Measurements from ENCODE around the gene NKPD1.

The NKPD1 gene

DNA sequence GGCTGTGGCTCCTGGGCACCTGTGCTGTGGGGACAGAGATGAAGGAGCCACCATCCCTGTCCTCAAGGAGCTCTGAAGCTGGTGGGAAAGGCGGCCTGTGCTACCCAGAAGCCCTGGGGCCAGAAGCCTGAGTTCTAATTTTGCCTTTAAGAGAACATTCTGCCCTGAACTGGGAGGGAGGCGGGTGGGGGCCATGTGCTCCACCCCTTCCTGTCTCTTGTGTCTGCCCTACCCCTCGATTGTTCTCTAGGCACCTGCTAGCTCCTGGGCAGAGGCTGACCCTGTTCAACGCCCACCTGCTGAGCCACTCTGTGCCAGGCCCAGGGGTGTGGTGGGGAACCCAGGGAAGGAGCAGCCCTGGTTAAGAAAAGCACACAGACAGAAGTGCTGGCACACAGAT, 11.4 kb upstream of the NKPD1 start:
- no peak for DNase-seq

GRCh38 chr19:45171211-45171623, 10.4 kb upstream of the NKPD1 start:
- no peak for DNase-seq

- DNase-seq: no peak
Observed at GRCh38 chr19:45170146-45171106, 9.6 kb upstream of the NKPD1 start.

DNA sequence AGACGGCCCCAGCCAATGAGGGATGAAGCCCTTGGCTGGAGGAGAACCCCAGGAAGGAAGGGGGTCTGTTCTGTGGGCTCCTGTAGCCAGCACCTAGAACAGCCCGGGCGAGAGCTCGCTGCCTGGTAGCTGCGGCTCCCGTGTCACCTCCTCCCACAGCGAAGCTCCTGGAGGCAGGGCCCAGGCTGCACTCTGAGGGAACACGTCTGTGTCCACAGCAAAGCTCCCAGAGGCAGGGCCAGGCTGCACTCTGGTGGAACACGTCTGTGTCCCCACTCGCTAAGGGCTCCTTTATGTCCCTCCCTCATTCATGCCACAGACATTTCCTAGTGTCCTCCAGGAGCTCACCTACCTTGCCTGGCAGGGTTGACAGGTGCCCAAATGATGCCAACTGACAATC, 8.8 kb upstream of the NKPD1 start:
- no peak for DNase-seq

DNA sequence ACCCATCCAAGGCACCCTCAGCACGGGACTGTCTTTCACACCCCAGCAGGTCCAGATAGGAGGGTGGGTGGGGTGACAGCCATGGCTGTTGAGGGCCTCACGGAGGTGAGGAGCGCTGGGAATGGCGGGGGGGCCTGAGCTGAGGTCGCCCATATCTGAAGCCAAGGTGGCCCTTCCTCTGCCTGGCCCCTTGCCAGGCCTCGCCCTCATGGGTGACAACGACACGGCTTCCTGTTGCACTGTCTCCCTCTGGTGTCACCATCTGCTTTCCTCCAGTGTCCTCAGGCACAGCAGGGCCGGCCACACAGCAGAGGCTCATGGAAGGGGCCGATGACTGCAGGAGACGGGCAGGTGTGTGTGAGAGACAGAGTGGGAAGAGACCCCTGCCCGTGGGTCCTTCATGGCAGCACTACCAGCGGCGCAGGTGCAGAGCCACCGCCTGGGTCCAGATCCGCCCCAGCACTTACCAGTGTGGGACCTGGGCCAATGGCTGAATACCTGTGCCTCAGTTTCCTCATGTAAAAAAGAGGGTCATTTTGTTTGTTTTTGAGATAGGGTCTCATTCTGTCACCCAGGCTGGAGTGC, 8.1 kb upstream of the NKPD1 start:
- DNase-seq: no peak

DNA sequence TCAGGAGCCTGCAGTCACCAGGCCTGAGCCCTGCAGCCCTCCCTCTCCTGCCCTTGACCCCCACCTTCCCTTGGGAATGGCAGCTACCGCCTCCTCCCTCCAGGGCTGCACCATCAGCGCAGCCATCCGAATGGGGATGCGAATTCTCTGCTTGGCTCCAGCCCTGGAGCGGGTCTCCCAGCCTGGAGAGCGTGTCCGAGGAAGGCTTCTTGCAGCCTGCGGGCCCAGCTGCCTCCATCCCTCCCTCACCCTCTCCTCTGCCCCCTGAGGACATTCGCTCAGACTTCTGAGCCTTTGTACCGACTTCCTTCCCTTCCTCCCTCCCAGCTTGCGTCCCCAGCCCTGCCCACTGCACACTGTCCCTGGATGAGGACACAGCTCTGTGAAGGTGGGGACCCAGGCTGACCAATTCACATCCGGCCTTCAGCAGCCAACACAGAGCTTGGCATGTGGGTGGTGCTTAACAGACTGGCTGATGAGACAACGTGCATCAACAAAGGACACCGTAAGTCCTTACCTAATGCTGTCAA, 6.0 kb upstream of the NKPD1 start:
- no peak for DNase-seq

GRCh38 chr19:45164577-45165335, 4.0 kb upstream of the NKPD1 start:
- peak; percentile 17 for DNase-seq

GRCh38 chr19:45163751-45164460, 3.1 kb upstream of the NKPD1 start:
- DNase-seq: no peak

DNA sequence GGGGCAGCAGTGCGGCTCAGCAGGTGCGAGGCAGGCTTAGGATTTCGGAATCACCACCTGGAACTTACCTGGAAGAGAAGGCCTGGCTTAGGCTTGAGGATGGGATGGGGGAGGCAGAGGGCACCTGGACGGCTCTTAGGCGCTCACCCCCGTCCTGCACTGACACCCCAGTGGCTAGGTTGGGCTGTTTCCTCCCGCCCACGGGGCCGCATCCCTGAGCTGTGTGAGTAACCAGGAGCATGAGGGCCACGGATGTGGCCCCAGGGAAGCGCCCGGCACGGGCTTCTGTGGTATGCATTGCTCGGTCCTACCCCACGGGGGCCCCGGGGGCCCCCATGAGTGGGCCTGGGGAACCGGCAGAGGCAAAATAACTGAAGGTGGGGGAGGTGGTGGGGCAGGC, 2.4 kb upstream of the NKPD1 start:
- no peak for DNase-seq

DNA sequence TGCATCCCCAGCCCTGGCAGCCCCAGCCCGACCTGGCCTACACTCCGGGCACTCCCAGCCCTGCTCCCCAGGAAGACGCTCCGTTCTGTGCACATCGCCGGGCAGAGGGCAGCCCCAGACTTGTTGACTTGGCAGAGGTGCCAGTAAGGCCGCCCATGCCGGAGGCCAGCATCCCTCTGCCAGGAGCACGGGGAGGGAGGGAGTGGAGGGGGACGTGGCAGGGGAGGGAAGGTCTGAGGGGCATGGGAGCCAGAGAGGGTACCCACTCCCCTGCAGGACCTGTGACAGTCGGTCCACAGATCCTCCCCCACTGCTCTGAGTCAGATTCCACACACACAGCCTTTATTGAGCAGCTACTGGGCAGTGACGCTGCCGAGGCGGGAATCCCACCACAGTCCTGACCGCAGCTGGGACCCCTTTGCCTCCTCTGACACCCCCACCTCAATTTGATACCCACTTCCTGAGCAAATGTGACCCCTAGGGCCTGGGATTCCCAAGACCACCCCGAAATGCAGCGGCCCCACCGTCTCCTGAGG, 1.9 kb upstream of the NKPD1 start:
- no peak for DNase-seq

DNA sequence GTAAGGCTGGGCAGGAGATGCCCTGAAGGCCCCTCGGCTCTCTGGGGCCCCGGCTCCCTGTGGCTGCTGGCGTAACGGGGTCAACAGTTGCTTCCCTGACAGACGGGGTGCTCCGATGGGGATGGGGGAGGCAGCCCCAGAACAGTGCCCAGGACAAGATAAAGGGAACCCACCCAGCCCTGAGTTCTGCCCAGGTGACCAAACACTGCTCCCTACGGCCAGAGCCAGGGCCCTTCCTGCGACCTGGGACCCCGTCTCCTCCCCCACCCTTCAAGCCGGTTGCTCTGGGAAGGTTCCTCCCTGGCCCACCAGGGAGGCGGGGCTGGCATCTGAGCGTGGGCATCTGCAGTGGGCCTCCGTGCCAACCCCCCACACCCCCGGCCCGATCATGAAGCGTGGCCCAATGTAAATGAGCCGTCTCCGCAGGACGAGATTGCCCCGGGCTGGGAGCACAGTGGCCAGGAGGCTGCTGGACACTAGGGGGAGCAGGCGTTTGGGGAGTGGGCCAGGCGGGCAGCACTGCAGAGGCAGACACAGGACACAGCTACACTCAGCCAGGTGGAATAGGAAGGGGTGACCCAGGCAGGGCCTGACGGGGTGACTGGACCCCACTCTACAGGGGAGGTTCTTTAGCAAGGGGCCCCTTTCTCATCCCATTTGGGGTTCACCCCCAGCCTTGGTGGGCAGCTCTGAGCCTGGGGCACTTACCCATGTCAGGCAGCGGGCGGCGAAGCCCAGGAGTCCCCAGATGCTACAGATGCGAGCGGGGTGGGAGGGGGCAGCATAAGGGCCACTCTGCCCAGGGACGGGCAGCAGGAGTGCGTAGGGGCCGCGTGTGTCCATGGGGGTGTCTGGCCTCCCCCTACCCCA, 1.2 kb upstream of the NKPD1 start:
- DNase-seq: no peak

GRCh38 chr19:45159971-45160324, 834 bp downstream of the NKPD1 start:
- DNase-seq: no peak

DNA sequence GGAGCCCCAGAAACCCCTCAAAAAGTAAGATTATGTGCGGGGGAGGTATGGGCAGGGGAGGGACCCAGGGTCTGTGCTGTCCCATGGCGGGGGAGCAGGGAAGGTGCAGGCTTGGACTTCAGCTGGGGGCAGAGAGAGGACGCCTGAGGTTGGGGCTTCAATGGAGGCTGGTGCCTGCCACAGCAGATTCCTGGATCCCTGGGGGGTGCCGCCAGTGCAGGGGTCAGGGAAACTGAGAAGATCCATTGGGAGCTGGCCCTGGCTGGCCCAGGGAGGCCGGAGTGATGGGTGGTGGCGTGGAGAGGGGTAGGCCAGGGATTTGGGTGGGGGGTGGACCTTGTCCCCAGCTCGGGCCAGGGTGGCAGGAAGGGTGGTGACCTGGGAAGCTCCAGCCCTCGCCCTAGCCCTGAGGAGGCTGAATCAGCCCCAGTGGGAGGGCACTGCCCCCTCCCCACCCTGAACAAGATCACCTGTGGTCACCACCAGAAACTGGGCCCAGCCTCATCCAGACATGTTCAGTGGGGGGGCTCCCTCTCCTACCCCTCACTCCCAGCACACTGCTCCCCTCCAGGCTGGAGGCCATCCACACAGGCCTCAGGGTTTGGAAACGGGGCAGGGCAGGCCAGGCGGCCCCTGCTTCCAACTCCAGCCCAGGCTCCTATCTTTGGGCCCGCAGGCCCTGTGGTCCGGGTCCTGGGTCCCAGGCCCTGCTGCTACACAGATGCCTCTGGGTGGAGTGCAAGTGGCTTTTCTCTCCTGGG, 1.4 kb downstream of the NKPD1 start:
- no peak for DNase-seq

- no peak for DNase-seq
Observed at GRCh38 chr19:45158503-45159209, 2.1 kb downstream of the NKPD1 start.

GRCh38 chr19:45156751-45157150, 4.0 kb downstream of the NKPD1 start:
- DNase-seq: no peak

GRCh38 chr19:45156011-45156630, 4.7 kb downstream of the NKPD1 start:
- no peak for DNase-seq

DNA sequence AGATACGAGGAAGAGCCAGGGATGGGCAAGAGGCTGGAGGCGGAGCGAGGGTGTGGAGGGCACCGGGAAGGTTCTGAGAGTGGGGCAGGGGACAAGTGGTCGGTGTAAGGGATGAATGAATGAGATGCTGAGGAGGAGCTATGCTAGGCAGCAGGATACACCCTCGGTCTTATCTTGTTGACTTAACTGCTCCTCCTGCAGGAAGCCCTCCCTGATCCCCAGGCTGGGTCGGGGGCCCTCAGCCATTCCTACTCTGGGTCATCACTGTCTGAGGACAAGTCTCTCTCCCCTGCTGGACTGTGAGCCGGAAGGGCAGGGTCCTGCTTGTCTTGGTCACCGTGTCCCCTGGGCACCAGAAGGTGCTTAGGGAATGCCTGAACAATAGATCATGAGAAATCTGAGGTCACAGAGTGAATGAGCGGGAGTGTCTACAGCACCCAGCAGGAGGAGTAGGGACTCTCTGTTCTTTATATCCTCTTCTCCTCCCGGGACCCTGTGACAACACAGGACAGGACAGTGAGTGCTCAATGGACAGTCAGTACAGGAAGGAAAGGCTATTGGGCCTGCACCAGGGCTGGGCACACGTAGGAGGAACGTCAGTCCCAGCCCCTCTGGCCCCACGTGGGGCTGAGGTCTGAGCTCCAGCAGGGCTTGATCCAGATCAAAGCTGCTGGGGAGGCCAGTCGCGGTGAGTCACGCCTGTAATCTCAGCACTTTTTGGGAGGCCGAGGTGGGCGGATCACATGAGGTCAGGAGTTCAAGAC, 6.5 kb downstream of the NKPD1 start:
- no peak for DNase-seq

DNA sequence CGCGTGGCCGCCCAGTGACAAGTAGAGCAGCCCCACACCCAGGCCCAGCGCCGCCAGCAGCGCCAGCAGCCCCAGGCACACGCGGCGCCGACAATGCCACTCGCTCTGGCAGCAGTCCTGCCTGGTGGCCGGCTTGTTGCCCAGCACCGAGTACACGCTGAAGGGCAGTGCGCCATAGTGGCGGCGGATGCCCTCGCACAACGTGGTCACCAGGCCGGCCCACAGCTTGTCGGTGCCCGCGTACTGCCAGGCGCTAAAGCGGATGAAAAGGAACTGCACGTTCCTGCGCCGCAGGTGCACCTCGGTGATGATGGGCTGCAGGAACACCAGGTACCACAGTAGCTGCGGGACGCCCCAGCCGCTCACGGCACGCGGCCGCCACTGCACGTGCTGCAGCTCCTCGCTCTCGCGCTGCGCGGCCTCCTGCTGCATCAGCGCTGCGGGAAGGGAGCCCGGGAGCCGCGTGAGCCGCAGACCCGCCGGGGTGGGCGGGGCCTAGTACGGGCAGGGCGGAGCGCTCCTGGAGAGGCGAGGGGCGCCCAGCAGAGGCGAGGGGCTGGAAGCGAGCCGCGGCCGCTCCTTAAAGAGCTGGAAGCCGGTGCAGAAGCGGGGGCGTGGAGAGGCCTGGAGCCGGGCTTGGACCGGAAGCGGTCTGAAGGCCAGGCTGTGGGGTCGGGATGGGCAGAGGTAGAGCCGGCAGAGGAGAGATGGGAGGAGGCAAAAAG, 7.3 kb downstream of the NKPD1 start:
- DNase-seq: no peak

Measured in SHP77 treated with DMSO at 0.1 percent for 48 hours (cell line).